ENCODE results near the gene LYST.
A peak's percentile ranks its signal among the peaks of the same experiment; 100 is the strongest.
"Not testable (repeated sequence)": the region's sequence is repeated elsewhere in the genome, so short reads cannot be mapped to it uniquely, and the experiment has no call there.

LYST gene

DNA sequence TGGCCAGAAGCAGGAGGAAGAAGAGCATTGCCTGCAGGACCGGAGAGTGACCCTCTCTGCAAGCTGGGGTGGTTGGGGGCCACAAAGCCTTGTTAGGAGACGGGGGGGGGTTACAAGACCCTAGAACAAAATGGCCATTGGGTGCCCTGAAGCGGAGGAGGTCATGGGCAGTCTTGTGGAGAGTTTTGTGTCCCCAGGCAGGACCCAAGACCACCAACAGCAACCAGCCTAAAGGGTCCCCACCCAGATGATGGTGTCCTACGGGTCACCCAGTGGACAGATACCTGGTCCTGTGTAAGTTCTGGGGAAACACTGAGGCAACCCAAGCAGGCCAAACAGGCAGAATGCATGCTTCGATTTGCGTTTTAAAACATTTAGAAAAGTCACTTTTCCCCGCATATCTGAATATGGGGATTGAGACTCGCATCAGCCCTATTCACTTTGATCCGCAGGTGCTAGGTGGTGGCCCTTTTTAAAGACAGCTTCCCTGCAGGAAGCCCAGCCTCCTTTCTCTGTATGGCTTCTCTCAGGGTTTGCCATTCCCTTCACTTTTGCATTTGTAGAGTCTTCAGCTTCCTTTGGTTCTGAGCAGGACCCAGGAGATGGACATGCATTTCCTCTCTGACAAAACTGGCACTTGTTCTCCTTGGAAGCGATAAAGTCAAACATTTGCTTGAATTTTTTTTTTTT lies 238.2 kb downstream of the LYST start:
- DNase-seq: no peak

DNA sequence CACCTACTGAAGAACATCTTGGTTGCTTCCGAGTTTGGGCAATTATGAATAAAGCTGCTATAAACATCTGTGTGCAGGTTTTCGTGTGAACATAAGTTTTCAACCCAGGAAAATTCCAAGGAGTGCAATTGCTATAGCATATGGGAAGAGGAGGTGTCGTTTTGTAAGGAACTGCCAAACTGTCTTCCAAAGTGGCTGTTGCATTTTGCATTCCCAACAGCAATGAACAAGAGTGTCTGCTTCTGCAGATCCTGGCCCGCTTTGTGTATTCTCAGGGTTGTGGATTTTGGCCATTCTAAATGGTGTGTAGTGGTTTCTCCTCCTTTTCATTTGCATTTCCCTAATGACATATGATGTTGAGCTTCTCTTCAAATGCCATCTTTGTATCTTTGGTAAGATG lies 240.9 kb downstream of the LYST start:
- no peak for DNase-seq

DNA sequence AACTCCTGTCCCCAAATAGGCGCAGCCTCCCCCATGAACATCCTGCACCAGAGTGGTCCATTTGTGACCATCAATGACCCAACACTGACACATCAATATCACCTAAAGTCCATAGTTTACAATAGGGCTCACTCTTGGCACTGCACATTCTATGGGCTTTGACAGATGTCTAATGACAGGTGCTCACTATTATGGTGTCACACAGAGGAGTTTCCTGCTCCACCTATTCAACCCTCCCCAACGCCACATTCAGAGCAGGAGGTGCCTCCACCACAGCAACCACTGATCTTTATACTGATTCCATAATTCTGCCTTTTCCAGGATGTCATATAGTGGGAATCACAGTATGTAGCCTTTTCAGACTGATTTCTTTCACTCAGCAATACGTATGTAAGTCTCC lies 241.4 kb downstream of the LYST start:
- DNase-seq: no peak

DNA sequence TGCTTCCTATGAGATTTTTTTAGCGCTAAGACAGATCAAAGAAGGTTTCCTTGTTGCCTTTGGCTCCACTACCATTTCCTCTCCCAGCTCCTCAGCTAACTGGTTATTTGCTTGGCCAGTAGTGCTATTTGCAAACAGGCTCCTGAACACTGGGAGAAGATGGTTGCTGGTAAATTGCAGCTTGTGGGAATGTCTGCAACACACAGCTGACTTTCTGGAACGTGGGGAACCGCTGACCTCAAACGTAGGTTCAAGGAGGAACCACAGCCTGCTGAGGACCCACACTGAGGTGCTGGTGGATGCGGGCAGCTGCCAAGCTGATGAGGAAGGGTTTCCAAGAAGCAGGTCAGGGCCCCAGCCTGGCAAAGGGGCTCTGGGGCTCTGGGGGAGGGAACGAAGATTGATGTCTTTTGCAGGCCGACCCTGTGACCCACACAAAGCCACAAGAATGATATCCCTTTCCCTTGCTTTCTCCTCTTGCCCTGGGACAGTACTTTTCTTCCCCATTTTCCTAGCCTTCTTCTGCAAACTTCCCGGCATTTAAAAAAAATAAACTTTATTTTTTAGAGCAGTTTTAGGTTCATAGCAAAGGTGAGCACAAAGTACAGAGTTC lies 241.9 kb downstream of the LYST start:
- no peak for DNase-seq

DNA sequence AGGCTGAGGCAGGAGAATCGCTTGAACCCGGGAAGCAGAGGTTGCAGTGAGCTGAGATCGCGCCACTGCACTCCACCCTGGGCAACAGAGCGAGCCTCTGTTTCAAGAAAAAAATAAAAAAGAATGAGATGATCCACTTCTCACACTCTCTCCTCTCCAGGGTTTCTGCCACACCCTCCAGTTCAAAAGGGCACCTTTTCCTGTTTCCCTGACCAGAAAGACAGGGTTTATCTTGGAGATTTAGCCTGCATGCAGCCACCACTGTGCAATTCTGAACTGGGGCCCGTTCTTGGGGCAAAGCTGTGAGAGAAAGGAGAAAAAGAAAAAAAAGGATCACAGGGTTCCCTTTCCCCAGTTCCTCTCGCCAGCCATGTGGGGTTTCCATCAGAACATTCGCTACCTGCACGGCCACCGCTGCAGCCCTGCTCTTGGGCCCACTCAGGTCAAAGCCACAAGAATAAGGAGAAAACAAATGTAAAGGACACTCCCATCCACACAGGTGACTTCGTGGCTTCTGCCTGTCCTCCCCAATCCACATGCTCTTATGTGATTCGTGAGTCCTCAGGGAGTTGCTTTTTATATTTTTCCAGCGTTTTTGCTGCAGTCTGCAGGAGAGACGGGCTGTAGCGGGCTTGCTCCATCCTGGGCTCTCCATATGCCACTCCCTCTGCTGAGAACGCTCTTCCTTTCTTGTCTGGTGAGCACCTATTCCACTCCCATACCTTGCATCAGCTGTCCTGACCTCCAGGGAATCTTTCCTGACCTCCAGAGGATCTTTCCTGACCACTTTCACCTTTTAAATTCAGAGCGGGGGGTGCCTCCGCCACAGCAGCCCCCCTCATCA lies 243.5 kb downstream of the LYST start:
- DNase-seq: peak; percentile 59

DNA sequence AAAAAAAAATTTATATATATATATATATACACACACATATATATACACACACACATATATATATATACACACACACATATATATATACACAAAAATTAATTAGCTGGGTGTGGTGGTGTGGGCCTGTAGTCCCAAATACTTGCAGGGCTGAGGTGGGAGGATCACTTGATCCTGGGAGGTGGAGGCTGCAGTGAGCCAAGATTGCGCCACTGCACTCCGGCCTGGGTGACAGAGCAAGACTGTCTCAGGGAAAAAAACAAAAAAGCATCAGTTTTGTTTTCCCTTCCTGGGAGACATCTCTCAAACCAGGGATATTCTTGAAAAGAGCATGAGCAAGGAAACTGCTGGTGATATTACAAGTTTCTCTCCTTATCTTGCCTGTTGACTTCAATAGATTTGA lies 247.6 kb downstream of the LYST start:
- not testable (repeated sequence) for DNase-seq

DNA sequence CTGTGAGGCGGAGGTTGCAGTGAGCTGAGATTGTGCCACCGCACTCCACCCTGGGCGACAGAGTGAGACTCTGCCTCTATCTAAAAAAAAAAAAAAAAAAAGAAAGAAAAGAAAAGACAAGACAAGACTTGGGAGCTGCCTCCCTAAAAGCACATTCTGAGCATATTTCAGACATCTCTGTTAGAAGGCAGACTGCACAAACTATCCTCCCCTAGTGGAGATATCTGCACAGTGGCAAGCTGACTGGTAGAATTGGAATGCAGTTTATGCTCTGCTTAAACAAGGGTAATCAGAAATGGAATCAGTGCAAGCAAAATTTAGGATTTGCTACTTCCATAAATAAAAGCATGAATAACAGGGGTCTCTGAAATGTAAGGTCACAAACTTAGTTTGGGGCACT lies 248.9 kb downstream of the LYST start:
- no peak for DNase-seq

DNA sequence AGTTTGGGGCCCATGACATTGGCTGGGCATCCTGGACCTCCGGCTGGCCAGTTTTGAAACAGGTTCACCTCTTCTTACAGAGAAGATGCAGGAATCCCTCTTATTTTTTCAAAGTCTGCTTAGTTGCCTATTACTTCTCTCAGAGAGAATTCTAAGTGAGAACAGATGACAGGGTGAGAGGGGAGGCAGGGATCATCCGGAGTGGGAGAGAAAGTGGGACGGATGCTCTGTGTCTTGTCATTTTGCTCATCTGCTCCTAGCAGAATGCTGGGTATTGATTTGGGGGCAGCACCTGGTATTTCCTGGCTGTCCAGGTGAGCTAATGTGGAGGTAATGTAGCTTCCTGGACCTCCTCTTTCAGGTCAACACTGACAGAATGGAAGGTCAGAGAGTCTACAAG lies 249.6 kb downstream of the LYST start:
- DNase-seq: no peak

DNA sequence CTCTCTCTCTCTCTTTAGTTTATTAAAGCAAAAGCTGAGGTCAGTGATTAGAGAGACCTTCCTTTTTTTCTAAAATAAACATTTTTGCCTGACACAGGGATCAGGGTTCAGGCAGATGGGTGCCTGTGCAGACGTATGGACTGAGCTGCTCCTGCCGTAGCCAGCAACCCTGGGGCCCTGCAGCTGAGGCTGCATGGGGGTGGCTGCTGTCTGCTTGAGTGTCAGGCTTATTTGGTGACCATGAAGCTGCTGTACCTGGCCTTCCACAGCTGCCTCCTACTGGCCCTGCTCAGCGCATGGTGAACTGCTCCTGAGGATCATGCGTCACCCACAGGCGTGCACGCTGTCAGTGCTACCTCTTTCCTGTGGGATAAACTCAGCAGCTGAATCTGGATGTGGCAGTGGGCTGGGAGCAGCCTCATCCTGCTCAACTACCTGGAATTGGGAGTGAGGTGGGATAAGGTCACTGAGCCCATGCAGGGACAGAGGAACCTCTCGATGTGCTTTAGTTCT lies 252.2 kb downstream of the LYST start:
- DNase-seq: no peak

DNA sequence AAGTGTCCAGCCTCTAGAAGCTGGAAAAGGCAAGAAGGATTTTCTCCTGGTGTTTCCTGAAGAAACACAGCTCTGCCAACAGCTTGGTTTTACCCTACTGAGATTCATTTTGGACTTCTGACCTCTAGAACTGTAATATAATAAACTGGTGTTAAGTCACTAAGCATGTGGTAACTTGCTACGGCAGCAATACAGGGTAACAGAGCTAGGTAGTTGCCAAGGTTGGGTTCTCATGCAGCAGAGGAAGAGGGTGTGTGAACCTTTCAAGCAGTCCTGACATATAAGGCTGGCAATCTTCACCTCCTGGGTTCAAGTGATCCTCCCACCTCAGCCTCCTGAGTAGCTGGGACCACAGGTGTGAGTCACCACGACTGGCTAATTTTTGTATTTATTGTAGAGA lies 253.1 kb downstream of the LYST start:
- no peak for DNase-seq

DNA sequence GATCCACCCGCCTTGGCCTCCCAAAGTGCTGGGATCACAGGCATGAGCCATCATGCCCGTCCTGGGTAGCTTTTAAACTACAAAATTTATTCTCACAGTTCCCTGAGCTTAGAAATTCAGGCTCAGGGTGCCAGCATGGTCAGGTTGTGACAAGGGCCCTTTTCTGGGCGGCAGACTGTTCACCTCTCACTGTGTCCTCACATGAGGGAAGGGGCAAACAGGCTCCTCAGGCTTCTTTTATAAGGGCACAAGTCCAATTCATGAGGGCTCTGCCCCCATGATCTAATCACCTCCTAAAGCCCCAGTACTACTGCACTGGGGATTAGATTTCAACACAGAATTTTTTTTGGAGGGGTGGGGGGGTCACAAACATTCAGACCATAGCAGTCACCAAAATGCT lies 253.9 kb downstream of the LYST start:
- no peak for DNase-seq
